Activated T-cell treated with anti-CD3 and anti-CD28 coated beads for 24 hours (primary cell): ENCODE measurements around the gene TMEM151B.

Experiments
- DNase-seq: peaks from one replicate; pipeline ENCODE4 v3.0.0-alpha.2; 2020; ENCODE audit warnings: low read depth

TMEM151B gene

DNA sequence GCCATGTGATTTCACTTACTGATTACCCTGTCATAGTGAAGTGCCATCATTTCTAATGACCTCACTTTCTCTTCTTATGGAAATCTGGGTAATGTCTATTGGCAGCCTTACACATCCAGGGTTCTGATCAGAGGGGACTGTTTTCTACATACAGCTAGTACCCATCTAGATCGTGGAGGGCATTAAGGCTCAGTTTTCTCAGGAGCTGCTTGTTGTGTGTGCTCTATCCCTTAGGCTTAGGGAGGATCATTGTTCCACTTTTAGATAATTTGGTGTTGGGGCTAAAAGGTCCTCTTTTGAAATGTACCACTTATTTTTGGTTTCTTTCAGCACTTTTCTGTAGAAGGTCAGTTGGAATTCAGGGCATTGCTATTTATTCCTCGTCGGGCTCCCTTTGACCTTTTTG lies 19.5 kb upstream of the TMEM151B start:
- DNase-seq: no peak

DNA sequence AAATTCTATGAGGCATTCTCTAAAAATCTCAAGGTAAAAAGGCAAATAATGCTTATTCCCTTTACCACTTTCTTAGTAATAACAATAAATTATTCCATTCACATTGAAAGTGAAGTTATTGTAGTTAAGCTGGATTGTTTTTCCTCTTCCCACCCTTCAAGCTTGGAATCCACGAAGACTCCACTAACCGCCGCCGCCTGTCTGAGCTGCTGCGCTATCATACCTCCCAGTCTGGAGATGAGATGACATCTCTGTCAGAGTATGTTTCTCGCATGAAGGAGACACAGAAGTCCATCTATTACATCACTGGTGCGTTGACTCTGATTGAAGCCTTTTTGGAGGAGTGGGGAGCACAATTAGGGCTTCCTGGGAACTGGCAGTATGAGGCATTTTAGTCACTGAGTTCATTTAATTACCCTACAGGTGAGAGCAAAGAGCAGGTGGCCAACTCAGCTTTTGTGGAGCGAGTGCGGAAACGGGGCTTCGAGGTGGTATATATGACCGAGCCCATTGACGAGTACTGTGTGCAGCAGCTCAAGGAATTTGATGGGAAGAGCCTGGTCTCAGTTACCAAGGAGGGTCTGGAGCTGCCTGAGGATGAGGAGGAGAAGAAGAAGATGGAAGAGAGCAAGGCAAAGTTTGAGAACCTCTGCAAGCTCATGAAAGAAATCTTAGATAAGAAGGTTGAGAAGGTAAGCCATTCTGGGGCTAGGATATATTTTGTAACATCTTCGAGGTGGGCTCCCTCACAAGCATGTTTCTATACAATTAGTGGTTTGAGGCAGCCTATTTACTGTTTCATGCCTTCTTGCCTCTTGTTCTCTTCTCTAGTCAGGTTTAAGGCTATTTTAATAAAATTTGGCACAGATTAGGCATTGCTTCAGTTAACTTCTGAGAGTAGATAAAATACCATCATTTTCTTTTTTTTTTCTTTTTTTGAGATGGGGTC lies 18.4 kb upstream of the TMEM151B start:
- no peak for DNase-seq

DNA sequence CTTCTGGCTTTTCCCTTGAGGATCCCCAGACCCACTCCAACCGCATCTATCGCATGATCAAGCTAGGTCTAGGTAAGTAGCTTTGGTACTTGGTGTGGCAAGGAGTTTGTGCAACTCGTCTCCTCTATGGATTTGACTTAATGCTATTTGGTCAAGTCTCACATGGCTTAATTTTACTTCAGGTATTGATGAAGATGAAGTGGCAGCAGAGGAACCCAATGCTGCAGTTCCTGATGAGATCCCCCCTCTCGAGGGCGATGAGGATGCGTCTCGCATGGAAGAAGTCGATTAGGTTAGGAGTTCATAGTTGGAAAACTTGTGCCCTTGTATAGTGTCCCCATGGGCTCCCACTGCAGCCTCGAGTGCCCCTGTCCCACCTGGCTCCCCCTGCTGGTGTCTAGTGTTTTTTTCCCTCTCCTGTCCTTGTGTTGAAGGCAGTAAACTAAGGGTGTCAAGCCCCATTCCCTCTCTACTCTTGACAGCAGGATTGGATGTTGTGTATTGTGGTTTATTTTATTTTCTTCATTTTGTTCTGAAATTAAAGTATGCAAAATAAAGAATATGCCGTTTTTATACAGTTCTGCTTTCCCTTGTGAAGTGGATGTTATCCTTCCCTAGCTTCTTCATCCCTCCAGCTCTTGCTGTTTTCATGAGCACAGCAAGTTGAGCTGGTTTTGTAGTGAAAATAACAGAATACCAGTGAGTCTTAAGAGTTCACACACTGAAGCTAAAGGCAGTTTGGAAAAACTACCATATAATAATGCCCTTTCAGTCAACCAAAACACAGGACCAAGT lies 16.7 kb upstream of the TMEM151B start:
- peak; percentile 49 for DNase-seq

DNA sequence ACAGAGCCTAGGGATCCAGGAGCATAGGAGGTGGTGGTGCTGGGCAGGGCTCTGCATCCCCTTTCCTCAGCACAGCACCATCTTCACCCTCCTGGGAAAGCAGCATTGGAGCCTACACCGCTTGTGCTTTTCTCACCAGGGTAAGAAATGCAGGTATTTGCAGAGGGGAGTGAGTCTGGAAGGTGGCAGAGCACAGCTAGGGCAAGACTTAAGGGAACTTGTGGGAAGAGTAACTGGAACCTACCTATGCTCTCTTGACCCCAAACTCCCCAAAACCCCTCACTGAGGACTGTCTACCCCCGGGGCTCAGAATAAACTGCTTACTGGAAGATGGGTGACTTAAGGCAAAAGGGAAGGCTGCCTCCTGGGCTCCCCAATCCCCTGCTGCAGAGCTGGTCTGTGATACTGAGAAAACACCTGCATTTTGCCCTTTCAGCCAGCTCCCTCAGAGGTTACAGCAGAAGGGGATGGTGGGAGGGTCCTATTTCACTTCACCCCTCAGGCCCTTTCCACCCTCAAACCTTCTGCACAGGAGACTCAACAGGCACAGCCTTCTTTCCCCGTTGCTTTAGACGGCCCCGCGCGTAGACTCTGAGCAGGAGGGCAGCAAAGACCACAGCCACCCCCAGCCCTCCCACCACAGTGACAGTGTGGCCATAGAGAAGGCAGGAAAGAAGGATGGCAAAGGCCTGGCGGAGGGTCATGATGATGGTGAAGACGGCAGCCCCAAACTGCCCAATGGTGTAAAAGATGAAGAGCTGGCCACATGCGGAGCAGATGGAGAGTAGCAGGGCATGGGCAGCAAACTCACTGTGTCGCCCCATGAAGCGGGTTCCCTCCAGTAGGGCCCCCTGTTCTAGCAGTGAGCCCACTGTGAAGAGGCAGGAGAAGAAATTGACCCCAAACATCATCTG lies 15.8 kb upstream of the TMEM151B start:
- no peak for DNase-seq

DNA sequence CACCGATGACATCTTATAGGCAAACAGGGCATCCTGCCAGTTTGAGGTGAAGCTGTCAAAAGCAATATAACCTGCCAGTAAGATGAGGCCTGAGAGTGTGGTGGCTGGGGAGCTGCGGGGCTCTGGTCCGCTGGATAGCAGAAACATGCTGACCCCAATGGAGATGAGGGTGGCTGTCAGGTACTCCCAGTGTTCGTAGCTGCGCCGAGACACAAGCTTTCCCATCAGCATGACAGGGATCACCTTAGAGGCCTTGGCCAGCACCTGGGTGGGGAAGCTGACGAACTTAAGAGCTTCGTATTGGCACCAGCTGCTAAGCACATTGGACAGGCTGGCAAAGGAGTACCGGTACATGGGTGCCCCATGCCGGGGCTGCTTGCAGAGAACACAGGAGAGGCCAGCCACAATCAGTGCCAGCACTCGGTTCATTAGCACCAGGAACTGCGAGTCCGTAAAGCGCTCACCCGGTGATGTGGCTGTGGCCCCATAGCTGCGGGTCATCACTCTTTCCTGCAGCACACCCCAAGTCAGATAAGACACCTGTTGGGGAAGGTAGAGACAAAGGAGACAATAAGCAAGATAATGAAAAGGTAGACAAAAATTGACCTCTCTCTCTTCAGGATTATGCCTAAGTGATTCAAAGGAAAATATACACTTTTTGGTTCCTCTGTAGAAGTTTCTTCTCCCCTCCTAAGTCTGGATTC lies 15.0 kb upstream of the TMEM151B start:
- peak; percentile 31 for DNase-seq

DNA sequence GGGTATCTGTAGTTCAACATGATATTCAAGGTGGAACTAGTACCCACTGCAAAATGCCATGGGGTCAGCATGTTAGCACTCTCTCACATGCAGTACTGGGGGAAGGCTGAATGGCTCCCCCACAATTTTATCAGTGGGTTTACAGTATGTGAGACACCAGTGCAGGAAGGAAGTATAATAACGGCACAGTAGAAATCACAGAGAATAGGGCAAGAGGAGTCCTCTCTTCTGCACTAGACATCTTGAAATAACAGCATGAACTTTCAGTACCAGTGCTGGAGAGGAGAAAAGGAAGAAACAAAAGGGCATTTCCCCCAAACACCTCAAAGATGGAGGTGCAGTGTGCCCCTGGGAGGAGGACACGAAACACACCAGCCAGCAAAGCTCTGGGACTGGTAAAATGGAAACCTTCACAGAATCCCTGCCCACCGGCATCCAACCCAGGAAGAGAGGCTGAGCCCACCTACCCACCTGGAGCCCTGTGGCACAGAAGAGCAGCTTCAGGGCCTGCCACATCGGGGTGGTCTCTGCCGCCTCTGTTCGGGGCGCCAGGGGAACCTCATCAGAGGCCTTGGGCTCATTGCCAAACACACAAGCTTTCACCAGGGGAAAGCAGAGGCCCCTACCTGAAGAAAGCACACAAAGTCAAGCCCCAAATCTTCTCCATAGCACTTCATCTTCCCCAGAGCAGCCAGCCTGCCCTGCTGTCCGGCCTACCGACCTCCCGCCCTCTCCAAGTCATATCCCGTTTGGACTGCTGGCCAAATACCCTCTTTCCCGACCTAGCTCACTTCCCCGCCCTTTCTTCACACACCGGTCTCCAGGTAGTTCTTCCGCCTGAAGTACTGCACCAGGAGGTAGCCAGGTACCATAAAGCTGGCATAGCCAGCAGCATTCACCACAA lies 14.1 kb upstream of the TMEM151B start:
- no peak for DNase-seq

DNA sequence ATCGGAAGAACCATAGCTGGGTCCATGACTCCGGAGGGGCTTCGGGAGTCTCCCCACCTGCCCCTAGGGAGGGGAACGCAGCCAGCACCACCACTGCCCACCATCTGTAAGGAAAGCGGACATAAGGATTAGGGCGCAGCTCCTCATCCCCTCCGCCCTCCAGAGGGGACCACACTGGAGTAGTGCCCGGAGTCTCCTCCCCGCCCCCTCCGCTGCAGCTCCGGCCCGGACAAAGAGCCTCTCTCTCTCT lies 13.6 kb upstream of the TMEM151B start:
- DNase-seq: no peak

DNA sequence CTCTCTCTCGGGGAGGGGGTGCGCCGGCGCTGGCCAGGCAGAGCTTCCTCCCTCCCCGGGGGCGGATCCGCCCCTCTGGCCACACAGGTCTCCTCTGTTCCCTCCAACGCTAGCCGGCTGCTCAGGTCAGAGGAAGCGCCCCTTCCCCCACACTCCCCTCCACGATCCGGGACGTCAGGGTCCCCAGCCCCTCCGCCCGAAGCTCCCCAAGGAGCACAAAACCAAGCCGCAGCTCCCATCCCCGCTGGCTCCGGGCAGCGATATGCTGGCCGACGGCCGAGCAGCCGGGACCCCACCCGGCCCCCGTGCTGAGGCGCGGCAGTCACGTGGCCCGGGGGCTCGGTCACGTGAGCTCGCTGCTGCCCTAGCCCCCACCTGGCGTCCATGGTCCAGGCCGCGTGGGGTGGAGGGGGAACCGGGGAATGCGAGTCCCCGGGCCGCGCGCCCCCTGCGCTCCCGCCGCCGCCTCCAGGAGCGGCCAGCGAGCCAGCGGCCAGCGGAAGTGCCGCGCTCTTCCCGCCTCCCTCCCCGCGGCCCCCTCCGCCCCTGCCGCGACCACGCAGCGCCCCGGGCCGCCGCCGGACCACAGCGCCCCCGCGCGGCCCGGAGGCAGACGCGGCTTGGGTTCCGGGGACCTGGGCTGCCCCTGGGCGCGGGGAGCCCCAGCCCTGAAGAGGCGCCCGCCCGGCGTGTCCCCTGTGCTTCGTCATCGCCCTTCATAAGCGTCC lies 13.1 kb upstream of the TMEM151B start, which contains the start of gene SLC35B2:
Gene SLC35B2, minus strand, starts transcription at position 504 of the 728 bp plus-strand sequence. Its CDS starts 118 bp downstream, at position 386.
- DNase-seq: peak; percentile 59

DNA sequence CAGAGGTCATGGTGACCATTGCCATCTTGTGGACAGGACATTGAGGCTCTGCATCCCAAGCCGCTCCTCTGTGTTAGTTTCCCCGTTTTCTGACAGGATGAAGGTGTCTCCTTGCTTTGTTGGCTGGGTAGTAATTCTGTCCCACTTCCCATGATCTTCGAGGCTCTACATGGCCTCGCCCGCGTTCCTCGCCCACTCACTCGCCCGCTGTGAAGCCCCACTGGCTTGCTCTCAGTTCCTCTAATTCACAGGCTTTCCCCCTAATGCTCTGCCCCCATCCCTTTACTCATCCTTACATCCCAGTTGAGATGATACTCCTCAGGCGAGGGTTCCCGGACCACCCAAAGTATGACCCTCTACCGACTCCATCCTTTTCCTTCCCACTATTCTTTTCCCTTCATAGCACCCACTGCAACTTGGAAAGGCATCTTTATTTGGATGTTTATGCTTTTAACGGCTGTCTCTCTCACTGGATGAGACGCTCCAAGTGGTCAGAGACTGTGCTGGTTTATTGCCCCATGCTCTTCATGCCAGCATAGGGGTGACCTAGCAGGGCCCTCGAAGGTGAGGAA lies 12.4 kb upstream of the TMEM151B start:
- DNase-seq: no peak

DNA sequence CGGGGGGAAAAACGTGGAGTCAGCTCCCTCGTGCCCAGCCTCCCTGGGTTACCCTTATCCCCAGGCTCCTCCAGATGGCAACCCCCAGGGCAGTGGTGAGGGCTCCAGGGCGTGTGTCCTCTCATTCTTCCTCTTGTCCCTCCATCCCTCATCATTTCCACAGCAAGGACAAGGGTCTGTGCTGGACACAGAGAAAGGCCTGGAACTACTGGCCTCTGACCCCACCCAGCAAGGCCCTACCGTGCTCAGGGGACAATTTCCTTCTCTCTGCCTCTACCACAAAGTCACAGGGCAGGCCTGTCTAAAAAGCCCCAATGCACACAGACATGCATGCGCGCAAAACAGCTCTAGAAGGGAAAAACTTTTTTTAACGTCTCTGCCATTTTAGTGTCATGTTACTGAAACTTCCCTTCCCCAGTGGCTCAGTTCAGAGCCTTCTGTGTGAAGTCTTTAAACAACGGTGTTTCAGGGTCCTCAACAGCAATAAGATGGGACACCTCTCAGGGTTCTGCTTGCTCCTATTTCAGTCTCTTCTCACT lies 11.9 kb upstream of the TMEM151B start:
- DNase-seq: no peak

DNA sequence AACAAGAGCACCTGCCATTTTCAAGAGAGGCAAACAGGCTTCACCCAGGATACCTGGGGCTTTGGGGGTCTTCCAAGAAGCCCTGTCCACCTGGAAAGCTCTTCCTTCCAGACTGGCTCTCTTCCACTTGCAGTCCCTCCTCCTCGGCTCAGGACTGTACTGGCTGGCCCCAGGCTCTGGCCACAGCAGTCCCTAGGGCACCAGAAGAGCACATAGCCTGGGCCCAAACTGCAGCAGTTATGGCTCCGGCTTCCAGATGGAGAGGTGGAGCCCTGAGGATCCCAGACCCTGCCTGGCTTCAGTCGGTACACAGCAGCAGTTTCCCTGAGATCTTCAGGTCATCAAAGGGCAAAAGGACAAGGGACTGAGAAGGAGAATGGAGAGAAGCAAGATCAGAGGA lies 11.3 kb upstream of the TMEM151B start:
- DNase-seq: no peak

DNA sequence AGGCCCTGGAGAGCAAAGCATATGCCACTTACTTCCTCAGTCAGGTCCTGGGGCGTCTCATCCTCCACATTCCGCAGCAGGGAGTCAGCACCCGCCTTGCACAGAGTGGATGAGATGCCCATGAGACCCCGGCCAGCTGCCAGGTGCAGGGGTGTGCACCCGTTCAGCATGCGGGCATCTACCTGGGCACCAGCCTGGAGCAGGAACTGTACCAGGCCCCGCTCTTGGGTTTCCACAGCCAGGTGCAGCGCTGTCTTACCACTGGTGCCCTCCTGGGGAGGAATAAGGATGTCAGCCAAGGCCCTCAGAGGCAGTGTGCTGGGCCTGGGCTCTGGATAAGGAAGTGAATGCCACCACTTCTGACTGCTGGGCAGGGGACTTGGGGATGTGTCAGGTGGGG lies 10.2 kb upstream of the TMEM151B start:
- no peak for DNase-seq

DNA sequence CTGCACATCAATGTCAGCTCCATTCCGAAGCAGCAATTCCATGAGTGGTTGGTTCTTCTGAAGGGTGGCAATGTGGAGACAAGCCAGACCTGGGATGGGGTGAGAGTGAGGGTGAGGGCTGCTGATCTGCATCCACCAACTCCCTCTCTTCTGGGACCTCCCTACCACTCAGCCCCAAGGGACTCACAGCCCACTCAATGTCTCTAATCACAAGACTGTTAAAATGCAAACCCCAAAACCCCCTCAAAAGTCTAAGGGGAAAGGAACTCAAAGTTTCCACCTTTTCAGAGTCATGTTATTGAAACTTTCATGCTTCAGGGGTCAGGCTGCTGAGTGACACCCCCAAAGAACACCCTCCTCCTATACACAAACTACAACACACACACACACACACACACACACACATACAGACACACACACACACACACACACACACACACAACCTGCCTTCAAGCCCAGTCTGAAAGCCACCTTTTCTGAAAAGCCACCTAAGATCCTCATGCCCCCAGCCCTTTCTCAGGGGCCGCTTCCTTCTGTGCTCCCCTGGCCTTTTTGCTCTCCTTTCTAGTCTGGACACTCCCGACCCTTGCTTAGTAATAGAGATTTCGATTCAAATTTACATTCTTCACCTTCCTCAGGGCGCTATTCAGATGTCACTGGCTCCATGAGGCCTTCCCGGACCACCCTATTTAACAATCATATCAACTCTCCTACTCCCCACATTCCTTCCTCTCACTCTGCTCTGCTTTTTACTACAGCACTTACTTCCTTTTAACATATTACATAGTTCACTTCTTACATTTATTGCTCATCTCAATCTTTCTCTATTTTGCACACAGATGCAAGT lies 9.6 kb upstream of the TMEM151B start:
- no peak for DNase-seq

DNA sequence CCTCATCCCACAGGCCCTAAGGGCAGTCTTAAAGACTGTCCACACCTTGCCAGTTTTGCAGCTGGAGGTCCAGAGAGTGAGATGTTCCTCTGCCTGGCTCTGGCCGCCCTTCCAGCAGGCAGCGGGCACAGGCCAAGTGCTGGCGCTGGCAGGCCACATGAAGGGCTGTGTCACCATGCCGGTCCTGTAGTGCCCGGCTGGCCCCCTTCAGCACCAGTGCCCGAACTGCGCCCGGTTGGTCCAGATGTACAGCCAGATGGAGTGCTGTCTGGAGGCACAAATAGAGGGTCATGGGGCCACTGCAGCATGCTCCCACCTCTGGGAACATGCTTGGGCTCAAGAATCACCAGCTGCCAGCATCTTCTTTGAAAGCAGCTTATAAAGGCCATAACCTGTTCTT lies 8.7 kb upstream of the TMEM151B start:
- no peak for DNase-seq

DNA sequence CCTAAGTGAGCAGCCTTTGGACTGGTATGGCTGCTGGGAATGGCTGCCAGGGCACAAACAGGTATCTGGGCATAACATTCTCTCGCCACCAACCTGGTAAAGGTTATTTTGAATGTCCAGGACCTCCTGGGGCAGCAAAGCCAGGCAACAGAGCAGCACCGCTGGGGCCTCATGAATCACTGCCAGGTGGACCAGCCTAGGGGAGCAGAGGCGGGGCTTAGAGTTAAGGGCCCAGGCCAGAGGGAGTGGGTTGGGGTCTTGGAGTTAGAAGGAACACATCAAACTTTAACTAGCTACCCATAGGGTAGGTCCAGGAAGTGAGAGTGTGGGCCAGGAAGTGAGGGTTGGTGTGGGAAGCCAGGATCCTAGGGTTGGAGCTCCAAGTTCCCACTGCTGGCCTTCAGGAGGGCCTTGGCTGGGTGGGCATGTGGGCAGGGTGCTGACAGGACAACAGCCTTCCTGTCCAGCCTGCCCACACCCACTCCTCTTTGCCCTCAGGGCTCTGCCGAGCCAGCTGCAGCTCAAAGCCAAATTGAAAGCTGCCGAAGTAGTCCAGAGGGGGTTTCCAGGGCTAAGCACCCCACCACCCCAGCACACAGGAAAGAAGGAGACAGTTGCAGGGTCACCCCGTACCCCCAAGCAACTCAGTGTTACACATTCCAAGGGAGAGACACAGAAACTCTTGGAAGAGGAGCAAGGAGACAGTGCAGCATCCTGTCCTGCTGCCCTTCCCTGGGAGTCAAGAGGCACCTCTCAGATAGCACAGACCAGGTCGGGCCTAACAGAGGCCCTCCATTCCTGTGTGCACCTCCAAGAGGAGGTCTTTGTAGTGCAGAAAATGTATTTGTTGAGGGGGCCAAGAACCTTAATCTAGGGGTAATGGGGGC lies 7.5 kb upstream of the TMEM151B start:
- DNase-seq: no peak

DNA sequence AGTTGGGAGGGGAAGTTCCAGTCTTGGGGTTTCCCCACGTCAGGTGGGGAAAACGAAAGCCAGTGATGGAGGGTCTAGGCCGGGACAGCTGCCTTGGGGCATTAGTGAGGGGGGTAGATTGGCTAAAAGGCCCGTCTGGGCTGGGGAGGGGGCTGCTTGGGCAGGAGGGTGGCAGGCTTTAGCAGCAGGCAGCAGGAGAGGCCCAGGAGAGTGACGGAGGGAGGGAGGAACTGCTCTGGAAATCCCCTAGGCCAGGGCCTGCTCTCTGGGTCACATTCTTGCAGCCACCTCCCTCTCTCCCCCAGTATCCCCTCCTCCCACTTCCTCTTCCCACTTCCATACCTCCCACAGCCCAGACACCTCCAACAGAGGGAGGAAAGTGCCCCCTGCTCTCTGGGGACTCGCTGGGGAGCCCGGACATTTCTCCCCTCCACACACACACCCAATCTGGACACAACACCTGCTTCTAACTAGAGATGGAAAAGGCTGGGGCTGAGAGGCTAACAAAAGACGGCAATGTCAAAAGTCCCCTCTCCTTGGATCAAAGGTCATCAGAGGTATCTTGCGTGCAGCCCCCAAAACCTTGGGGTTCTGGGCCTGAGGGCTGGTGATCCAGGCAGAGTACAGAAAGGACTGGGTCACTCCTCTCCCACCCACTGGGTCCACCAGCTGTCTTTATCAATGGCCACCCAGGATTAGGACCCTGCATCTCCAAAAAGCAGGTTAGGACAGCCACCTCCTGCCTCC lies 6.7 kb upstream of the TMEM151B start:
- no peak for DNase-seq
